Ureter (tissue), 1 donor: Measurements from ENCODE around the gene LRRC52. TPM values are rescaled to one million over a fixed set of nuclear protein-coding genes. Genes with fewer than 3 reads are reported as not detected.

ENCODE experiments used
- DNase-seq: peaks from one replicate; pipeline ENCODE4 v3.0.0-alpha.2; 2020; ENCODE audit warnings: low spot score
- total RNA-seq: library from RNA; stranded (reverse); gene quantifications from one replicate; pipeline ENCODE4 v1.2.4, GENCODE V29; 2023
- donor health status: DM: yes; HTN: yes; CAD: no.

Gene LRRC52
- total RNA-seq, 1 donor from 2014 or later, result not detected

- DNase-seq, result no peak
Observed at GRCh38 chr1:165537356-165538109, 6.3 kb upstream of the LRRC52 start.

DNA sequence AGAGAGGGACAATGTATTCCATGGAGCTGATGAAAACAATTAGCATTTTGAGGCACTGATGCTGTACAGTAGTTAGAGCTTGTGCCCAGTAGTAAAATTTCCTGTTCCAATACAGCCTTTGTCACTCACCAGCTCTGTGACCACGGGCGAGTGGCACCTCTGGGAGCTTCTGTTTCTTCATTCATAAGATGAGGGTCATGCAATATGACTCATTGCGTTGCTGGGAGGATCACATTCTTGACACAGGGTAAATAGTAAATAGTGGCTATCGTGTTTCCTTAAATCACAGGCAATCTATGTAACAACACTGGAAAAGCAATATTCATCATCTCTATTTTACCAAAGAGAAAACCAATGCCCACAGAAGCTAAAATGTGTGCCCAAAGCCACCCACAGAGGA lies 4.5 kb upstream of the LRRC52 start:
- no peak for DNase-seq

- DNase-seq, result no peak
Observed at GRCh38 chr1:165539908-165540307, 3.9 kb upstream of the LRRC52 start.

DNA sequence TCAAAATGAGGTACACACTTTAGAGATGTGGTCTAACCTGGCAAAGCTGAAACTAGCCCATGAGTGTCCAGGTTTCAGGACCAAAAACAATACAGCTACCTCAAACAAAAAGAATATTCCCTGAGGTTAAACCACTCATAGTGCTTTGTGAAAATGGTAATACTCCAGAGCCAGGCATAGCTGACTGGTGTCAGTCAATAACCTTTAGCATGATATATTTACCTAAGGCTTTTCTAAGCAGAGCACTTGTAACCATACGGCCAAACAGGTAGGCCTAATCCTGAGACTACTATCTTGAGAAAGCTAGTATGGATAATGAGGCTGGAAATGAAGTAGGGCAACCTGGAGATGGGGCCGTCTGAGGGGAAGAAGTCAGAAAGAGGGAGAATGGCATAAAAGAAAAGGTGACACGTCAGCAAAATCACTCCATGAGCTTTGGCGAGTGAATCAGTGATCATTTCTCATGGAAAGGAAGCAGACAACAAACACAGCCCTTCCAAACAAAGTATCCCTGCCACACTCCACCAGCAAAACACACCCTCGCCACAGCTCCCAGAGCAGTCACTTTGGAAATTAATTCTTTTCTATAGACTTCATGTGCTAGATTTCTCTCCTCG lies 1.7 kb upstream of the LRRC52 start:
- DNase-seq, result no peak

DNA sequence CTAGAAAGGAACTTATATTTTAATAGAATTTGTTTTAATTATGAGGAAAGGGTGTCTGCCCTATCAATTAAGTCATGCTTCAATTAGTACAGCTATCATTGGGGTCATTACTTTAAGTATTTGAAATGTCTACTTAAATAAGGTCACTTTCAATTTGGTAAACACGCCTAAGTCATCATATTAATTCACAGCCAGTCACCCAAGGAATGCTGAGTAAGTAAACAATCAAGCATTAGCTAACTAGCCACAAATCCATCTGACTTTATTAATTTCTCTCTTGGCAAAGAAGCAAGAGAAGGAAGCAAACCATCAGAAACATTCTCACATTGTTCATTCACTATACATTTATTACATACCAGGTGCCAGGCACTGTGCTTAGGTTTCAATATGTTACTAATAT lies 1.2 kb upstream of the LRRC52 start:
- no peak for DNase-seq

- no peak for DNase-seq
Observed at GRCh38 chr1:165544996-165545395, 1.2 kb downstream of the LRRC52 start.

- DNase-seq, result no peak
Observed at GRCh38 chr1:165545974-165546373, 2.2 kb downstream of the LRRC52 start.

- DNase-seq, result no peak
Observed at GRCh38 chr1:165549973-165550372, 6.2 kb downstream of the LRRC52 start.

DNA sequence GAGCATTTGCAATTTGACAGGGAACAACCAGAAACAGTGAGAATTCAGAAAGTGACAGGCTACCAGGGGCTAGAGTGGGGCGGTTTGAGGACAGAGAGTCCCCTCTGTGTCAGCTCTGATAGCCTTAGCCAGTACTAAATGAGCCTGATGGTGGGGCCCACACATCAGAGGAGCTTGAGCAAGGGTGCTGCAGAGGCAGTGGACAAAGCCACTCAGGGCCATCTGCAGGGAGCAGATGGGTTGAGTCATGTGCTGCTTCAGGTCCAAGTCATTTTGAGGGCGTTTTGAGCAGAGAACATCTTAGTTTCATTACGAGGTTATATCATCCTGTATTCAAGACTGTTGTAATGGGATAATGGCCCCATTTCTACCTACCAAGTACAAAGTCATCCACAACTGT lies 7.7 kb downstream of the LRRC52 start:
- DNase-seq, result no peak

- DNase-seq, result no peak
Observed at GRCh38 chr1:165560883-165561656, 17.3 kb downstream of the LRRC52 start.

GRCh38 chr1:165562571-165562970 lies 18.8 kb downstream of the LRRC52 start:
- no peak for DNase-seq

DNA sequence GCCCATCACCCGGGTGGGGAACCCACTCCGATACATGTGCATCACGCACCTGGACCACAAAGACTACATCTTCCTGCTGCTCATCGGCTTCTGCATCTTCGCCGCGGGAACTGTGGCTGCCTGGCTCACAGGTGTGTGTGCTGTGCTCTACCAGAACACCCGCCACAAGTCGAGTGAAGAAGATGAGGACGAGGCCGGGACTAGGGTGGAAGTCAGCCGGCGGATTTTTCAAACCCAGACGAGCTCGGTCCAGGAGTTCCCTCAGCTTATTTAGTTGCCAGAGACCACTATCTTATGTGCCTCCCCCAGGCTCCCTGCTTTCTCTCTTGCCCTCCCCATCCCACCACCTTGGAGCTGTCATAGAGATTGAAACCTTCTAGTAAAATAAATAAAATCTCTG lies 19.8 kb downstream of the LRRC52 start:
- DNase-seq, result no peak

GRCh38 chr1:165564561-165564960 lies 20.8 kb downstream of the LRRC52 start:
- no peak for DNase-seq

- DNase-seq, result no peak
Observed at GRCh38 chr1:165565751-165566490, 22.1 kb downstream of the LRRC52 start.

- no peak for DNase-seq
Observed at GRCh38 chr1:165570078-165570477, 26.3 kb downstream of the LRRC52 start.

GRCh38 chr1:165573787-165574186 lies 30.0 kb downstream of the LRRC52 start:
- DNase-seq, result no peak

- no peak for DNase-seq
Observed at GRCh38 chr1:165574295-165574694, 30.5 kb downstream of the LRRC52 start.

- no peak for DNase-seq
Observed at GRCh38 chr1:165575468-165576099, 31.8 kb downstream of the LRRC52 start.

DNA sequence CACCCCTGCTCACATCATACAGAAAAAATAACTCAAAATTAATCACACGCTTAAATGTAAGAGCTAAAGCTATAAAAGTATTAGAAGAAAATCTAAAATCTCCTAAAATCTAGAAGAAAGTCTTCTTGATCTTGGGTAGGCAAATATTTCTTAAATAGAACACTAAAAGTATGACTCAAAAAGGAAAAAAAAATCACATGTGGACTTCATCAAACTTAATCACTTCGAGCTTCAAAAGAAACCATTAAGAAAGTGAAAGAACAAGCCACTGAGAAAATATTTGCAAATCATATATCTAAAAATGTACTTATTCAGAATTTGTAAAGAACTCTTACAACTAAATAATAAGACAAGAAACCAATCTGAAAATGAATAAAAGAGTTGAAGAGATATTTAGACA lies 32.7 kb downstream of the LRRC52 start:
- DNase-seq, result no peak

DNA sequence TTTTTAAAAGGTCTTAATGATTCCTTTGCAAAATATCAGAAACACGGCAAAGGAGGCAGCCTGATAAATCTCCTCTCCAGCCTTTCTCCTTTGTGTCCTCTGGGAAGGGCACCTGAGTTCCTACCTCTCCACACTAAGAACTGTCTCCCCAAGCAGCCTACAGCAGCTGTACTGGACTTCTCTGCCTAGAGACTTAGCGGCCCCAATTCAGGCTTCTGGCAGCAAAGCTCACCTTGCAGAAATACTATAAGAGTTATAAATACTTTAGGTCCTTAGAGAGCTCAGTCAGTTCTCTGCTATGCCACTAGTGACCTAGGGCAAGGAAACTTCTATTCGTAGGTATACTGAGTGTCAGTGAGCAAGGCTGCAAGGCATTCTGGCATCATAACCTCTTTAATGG lies 33.9 kb downstream of the LRRC52 start:
- no peak for DNase-seq
